Cortex of kidney (tissue), 1 donor: ENCODE measurements around the gene BICDL1.

Experiments
- DNase-seq: peaks from one replicate; lab custom pipeline; 2025; lab: John Stamatoyannopoulos, UW

Gene BICDL1

DNA sequence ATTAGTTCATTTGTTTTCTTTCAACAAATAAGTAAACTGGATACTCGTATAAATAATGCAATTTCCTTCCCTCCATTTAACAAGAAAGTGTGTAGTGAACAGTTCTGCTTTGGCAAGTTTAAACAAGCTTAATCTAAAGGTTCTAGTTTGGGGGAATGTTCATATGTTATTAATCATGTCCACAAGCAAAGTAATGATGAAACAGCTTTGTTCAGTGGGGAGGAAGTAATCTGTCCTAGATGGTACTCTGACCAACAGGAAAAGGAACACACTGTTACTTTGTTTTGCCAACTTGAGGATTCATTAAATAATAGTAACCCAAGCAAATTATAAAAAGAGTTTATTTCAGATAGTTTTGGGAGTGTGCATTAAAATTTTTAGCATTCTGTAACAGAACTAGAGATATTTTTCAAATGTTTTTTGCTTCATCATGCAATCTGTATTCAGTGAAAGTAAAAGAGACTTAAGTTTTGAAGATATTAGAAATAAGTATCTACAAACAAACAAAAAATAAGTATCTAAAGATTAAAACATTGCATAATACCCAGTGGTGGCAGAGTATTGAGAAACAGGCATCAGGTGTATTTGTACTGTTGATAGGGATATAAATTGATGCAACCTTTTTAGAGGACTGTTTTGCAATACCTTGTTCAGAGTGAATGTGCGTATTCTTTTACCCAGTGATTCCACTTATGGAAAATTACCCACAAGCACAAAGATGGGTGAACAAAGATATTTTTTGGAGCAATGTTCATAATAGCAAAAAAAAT, 66.4 kb downstream of the BICDL1 start:
- no peak for DNase-seq

GRCh38 chr12:120056739-120057138, 67.7 kb downstream of the BICDL1 start:
- DNase-seq: no peak

- DNase-seq: no peak
Measured at GRCh38 chr12:120060196-120060595, 71.2 kb downstream of the BICDL1 start.

- DNase-seq: no peak
Measured at GRCh38 chr12:120060717-120061116, 71.7 kb downstream of the BICDL1 start.

GRCh38 chr12:120061575-120062214, 72.7 kb downstream of the BICDL1 start:
- no peak for DNase-seq

DNA sequence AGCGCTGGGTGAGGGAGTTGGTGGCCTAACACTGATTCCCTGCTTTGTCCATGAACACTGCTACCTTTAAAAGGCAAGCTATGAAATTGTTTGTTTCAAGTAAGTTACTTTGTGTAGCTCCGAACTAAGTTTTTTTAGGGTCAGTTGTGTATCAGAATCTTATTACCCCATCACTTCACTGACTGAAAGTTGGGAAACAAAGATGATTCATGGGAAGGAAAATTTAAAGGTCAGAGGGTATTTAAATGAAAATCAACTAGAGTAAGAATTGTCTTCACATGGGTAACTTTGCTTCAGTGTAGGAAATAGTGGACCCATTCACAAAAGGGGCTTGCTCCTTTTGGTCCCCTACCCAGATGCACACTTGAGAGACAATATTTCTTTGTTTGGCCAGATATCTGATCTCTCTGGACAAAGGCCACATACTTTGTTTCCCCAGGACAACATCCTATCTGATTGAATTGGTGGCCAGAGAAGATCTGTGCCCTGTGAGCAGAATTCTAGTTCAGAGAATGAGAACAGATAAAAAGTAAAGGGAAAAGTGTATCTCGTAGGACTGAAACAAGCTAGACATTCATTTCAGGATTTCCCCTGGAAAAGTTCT, 74.0 kb downstream of the BICDL1 start:
- DNase-seq: no peak

DNA sequence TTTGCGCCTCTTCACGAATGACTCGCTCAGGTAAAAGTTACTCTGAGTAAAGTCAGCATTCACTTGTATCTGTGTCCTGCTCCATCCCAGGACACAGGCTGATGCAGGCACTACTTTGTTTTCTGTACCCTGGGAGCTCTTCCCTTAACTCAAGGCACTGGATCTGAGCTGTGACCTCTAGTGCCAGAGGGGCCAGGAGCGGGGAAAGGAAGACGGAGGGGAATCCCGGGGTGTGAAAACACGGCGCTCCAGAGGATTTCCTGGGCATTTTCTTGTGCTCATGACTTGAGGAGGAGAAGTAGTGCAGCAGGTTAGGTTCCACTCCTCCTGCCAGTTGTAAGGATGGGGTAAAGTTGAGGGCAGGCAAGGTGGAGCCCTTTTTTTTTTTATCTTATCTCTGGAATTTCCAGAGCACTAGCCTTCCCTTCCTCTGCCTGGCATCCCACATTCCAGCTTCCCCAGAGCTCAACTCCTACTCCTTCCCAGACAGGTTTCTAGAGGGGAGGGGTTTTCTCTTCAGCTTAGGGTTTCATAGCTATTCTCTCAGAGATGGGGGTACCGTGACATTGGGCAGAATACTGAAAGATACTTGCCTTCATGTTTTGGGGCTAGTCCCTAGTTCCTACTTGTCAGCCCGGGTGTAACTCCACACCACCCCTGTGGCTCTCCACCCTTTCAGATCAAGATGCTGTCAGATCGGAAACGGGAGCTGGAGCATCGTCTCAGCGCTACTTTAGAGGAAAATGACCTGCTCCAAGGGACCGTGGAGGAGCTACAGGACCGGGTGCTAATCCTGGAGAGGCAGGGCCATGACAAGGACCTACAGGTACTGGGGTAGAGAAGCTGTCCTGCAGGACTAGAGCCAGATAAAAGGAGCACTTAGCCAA, 75.3 kb downstream of the BICDL1 start:
- DNase-seq: no peak

- DNase-seq: no peak
Measured at GRCh38 chr12:120065472-120065871, 76.4 kb downstream of the BICDL1 start.

- DNase-seq: no peak
Measured at GRCh38 chr12:120066341-120066740, 77.3 kb downstream of the BICDL1 start.

- DNase-seq: no peak
Measured at GRCh38 chr12:120067084-120067869, 78.2 kb downstream of the BICDL1 start.

DNA sequence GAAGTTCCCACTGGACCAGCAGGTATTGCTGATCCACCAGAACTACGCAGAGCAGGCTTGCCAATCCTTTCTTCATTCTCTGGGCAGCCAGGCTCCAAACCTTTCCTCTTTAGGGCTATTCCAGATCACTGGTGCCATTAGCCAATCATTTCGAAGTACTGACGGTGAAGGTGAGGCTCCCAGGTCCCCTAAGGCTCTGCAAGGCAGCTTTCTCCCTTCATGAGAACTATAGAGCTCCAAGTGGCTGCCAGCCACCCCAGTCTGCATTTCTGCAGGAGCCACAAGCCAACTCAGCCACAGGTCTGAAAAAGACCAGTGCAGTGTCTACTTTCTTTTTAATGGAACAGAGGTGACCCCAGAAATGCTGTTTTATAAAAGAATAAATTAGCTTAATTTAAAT, 78.9 kb downstream of the BICDL1 start:
- no peak for DNase-seq

DNA sequence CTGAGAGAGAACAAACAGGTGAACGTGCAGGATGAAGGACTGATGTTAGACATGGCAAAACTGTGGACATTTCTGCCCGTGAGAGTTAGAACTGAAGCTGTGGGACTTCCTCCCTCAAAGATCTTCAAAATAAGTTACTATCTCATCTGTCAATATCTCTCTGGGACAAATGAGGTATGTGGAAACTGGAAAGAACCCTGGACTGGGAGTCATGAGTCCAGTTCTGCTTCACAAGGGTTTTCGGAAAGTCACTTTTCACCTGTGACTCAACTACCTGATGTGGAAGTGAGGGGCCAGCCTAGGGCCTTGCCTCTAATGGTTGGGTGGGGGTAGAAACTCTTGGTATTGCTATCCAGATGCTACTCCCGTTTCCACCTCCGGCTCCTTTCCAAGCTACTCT, 80.2 kb downstream of the BICDL1 start:
- DNase-seq: no peak

- no peak for DNase-seq
Measured at GRCh38 chr12:120071493-120072020, 82.5 kb downstream of the BICDL1 start.

DNA sequence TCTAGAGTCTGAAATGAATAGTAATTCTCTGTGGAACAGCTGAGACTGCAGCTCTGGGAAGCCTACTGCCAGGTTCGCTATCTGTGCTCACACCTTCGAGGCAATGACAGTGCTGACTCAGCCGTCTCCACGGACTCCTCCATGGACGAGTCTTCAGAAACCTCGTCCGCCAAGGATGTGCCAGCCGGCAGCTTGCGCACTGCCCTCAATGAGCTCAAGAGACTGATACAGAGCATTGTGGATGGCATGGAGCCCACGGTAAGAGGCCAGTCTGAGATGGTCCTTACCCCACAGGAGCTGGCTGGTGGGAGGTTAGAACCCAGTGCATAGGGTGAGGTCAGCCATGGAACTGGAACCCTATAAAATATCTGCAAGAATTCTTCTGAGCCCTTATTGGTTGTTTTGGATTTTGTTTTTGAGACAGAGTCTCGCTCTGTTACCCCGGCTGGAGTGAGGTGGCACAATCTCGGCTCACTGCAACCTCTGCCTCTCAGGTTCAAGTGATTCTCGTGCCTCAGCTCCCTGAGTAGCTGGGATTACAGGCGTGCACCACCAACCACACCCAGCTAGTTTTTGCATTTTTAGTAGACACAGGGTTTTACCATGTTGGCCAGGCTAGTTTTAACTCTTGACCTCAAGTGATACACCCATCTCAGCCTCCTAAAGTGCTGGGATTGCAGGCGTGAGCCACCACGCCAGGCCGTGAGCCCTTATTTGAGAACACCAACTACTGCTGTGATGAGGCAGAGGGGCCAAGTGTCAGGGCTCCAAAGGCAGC, 83.6 kb downstream of the BICDL1 start:
- DNase-seq: no peak

- no peak for DNase-seq
Measured at GRCh38 chr12:120075034-120075616, 86.1 kb downstream of the BICDL1 start.

DNA sequence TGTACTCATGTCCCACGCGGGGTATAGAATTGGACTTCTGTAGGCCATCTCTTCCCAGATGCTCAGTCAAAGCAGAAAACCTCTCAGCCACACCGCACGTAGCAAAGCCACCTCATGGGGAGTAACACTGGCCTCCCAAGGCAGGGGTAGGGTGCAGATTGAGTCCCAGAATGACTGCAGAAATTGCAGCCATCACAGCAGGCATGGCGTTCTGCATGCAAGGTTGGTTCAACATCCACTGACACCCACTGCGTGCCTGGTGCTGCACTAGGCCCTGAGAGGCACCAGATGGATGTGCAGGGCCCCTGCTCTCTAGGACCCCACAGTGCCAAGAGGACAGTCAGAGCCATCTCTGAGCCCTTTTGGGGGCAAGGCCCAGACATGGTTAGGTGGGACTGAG, 87.6 kb downstream of the BICDL1 start:
- DNase-seq: no peak

DNA sequence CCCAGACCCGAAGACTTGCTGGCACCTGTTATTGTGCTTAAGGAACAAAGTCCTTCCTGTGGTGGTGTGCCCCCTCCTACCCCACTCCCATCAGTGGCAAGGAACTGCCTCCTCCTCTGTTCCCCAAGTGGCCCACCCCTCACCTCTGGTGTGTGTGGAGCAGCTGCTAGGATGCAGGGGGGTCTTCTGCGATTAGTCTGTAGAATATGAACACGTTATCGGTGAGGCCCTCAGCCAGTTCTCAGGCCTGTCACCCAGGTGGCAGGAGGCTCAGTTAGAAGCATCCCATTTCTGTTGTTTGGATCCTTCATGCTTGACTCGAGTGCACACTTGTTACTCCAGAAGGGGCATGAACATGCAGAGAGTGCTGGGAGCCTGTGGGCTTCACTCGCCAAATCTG, 88.2 kb downstream of the BICDL1 start:
- DNase-seq: no peak

DNA sequence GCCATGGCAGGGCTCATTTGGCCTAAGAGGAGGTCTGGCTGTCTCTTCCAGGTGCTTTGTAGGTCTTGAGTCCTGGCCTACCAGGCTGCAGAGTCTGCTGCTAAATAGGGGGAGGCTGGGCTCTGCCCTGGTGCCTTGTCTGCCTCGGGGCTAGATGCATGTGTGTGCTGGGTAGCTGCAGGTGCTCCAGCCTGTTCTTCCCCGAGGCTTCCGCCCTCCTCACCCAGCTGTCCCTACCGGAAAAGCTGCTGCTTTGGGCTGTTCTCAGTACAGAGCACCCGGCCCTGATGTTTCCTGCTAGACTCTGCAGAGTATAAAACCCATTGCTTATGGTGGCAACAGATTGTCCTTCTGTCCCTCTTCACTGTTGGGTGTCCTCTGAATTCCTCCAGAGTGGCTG, 89.8 kb downstream of the BICDL1 start:
- no peak for DNase-seq

- DNase-seq: no peak
Measured at GRCh38 chr12:120079411-120080400, 90.7 kb downstream of the BICDL1 start.
